Stimulated activated CD4-positive, alpha-beta T cell treated with anti-CD3 and anti-CD28 coated beads, TNF-alpha, amount 100 ng/mL, for 48 hours (primary cell): ENCODE data around the gene PUS7.
"Not testable (repeated sequence)": the region's sequence is repeated elsewhere in the genome, so short reads cannot be mapped to it uniquely, and the experiment has no call there.

Experiments used
- DNase-seq, 3 donors: peaks; one replicate each; pipeline ENCODE4 v3.0.0-alpha.2; 2020; ENCODE audit warnings: low read depth in 3 of 3

The PUS7 gene

GRCh38 chr7:105444342-105444987 is 77.6 kb downstream of the PUS7 start:
- no peak for DNase-seq

DNA sequence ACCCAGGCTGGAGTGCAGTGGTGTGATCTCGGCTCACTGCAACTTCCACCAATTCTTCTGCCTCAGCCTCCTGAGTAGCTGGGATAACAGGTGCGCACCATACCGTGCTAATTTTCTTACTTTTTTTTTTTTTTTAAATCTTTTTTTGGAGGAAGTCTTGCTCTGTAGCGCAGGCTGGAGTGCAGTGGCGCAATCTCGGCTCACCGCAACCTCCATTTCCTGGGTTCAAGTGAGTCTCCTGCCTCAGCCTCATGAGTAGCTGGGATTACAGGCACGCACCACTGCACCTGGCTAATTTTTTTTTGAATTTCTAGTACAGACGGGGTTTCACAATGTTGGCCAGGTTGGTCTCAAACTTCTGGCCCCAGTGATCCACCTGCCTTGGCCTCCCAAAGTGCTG is 79.9 kb downstream of the PUS7 start:
- DNase-seq: not testable (repeated sequence)

DNA sequence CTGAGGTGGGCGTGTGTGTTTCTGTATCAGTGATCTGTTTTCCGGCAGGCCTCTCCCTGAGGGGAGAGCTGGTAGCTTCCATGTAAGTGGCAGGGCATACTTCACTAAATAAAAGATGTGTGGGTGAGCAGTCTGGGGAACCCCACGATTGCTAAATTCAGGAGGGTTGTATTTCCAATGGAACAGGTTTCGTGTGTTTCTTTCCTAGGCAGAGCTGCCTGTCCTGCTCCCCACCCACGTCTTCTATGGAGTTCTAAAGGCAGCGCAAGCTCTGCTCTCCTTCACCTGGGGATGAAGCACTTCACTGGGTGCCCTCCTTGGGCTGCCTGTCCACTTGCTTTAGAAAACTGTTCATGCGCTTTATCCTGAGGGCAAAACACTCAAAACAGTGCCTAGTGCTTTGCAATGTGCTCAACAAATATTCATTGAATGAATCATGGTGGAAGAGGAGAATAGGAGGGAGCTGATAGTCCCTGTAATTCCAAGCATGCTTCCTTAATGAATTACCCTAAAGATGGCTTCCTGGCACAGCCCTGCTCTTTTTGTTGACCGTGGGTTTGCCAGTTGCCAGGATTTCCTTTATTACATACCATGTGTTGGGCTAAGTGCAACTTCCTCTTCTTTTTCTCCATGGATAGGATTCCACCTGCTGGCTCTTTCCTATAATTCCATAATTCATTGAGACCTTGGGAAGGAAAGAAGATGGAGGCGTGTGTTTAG is 82.7 kb downstream of the PUS7 start:
- DNase-seq: no peak

- no peak for DNase-seq
Observed at GRCh38 chr7:105438847-105439173, 83.3 kb downstream of the PUS7 start.

GRCh38 chr7:105438254-105438653 is 83.8 kb downstream of the PUS7 start:
- no peak for DNase-seq

DNA sequence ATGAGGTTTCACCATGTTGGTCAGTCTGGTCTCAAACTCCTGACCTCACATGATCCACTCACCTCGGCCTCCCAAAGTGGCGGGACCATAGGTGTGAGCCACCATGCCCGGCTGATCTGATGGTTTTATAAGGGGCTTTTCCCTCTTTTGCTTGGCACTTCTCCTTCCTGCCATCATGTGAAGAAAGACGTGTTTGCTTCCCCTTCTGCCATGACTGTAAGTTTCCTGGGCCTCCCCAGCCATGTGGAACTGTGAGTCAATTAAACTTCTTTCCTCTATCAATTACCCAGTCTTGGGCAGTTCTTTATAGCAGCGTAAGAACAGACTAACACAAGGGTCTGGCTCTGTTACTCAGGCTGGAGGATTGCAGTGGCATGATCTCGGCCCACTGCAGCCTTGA is 84.7 kb downstream of the PUS7 start:
- not testable (repeated sequence) for DNase-seq

DNA sequence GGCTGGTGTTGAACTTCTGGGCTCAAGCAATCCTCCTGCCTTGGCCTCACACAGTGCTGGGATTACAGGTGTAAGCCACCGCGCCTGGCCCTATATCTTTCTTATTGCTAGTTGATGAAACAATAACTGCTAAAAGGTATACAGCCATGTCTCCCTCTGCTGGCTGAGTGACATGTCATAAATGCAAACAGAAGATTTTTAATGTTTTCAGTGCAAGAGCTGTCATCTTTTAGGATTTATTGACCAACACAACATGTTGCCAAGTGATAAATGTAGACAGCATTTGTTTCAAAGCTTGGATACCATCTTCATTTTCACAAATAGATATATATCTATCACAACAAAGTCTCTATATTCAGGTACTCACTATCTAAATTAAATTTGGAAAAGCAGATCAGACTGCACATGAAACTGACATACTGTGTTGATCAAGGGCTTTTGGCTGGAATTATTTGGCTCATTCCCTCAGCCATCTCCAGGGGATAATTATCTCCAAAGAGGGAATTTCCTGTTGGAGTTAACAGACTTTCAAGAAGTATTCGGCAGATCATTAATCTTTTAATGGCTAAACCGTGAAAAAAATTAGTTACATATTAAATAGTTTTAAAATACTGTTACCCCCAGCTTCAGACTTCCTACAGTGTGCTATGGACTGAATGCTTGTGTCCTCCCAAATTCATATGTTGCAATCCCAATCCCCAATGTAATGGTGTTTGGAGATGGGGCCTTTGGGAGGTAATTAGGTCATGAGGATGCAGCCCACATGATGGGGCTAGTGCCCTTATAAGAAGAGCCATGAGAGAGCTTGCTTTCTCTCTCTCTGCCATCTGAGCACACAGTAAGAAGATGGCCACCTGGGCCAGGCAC is 92.1 kb downstream of the PUS7 start:
- peak in 2 of 3 donors; percentile 26 to 44 for DNase-seq

- peak in 1 of 3 donors; percentile 6 for DNase-seq
Observed at GRCh38 chr7:105426606-105427146, 95.4 kb downstream of the PUS7 start.

- no peak for DNase-seq
Observed at GRCh38 chr7:105423987-105424386, 98.1 kb downstream of the PUS7 start.

DNA sequence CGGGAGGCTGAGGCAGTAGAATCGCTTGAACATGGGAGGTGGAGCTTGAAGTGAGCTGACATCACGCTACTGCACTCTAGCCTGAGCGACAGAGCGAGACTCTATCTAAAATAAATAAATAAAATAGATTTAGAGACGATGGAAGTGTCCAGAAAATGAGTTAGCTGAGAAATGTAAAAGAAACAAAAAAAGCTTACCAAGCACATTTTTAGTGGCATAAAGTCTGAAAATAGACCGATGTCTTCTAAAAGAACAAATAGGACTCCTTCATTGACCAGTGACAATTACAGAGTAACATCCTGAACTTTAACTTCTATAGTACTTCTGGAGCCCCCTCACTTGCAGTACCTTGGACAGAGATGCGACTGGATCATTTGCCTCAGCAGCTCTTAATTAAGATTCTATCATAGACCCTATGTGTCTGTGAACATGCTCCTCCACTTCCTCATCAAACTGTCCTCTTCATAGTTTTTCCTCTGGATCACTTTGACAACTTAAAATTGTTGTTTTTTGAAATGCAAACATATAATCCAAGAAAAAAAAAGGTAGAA is 108.1 kb downstream of the PUS7 start:
- DNase-seq: no peak

DNA sequence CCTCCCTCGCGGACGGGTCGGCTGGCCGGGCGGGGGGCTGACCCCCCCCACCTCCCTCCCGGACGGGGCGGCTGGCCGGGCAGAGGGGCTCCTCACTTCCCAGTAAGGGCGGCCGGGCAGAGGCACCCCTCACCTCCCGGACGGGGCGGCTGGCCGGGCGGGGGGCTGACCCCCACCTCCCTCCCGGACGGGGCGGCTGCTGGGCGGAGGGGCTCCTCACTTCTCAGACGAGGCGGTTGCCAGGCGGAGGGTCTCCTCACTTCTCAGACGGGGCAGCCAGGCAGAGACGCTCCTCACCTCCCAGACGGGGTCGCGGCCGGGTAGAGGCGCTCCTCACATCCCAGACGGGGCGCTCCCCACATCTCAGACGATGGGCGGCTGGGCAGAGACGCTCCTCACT is 111.3 kb downstream of the PUS7 start:
- not testable (repeated sequence) for DNase-seq

GRCh38 chr7:105409775-105410174 is 112.3 kb downstream of the PUS7 start:
- not testable (repeated sequence) for DNase-seq

DNA sequence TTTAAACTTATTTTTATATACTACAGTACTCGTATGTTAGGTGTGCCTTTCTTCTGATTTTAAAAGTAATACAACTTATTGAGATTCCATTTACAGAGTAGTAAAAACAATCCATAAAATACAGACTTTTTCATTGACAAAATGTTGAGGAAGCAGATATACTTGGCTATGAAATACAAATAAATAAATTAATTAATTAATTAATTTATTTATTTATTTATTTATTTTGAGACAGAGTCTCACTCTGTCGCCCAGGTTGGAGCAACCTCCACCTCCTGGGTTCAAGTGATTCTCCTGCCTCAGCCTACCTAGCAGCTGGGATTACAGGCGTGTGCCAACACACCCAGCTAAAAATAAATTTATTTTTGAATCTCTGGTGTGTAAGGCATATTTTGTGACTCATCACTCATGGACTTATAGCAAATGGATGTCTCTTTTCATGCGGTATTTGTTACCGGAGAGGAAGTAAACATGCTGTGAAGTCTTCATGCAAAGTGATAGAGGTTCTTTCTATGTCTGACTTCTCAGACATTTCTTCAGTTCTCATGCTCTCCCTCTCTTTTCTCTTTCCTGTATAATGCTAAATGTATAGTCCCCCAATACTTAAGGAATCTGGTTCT is 113.2 kb downstream of the PUS7 start:
- DNase-seq: no peak
